H9 (cell line): ENCODE results near the gene RRP15. TPM values are rescaled to one million over a fixed set of nuclear protein-coding genes. Genes with fewer than 3 reads are reported as not detected.

ENCODE experiments used
- DNase-seq: peaks from one replicate; pipeline ENCODE4 v3.0.0-alpha.2; 2017
- H2AFZ ChIP-seq: one replicate; pipeline ENCODE4 v1.6.1; 2013; ENCODE audit warnings: mild to moderate bottlenecking, low read length, control low read depth, moderate library complexity
- H2AK5ac ChIP-seq: 2 replicates; pipeline ENCODE4 v1.6.1; 2013; ENCODE audit warnings: low read length, control low read depth, mixed read lengths; ENCODE audit not compliant: insufficient read length
- H2BK120ac ChIP-seq: one replicate; pipeline ENCODE4 v1.6.1; 2013; ENCODE audit warnings: low read depth, mild to moderate bottlenecking, low read length, control low read depth, inconsistent platforms; ENCODE audit not compliant: poor library complexity, severe bottlenecking
- H2BK12ac ChIP-seq: 2 replicates; pipeline ENCODE4 v1.6.1; 2013; ENCODE audit warnings: low read length, control low read depth, mixed read lengths, low read depth; ENCODE audit not compliant: insufficient read length
- H2BK15ac ChIP-seq: 2 replicates; pipeline ENCODE4 v1.6.1; 2013; ENCODE audit warnings: low read depth, low read length, control low read depth
- H2BK20ac ChIP-seq: one replicate; pipeline ENCODE4 v1.6.1; 2013; ENCODE audit warnings: low read depth, mild to moderate bottlenecking, low read length, control low read depth, inconsistent platforms; ENCODE audit not compliant: poor library complexity, severe bottlenecking
- H2BK5ac ChIP-seq: 2 replicates; pipeline ENCODE4 v1.6.1; 2013; ENCODE audit warnings: low read length, control low read depth, mixed read lengths; ENCODE audit not compliant: insufficient read length
- H3K14ac ChIP-seq: 2 replicates; pipeline ENCODE4 v1.6.1; 2013; ENCODE audit warnings: low read length, control low read depth; ENCODE audit not compliant: insufficient read depth
- H3K18ac ChIP-seq: 2 replicates; pipeline ENCODE4 v1.6.1; 2013; ENCODE audit warnings: low read depth, mild to moderate bottlenecking, mixed read lengths, low read length, control low read depth; ENCODE audit not compliant: insufficient read length
- H3K23ac ChIP-seq: 2 replicates; pipeline ENCODE4 v1.6.1; 2013; ENCODE audit warnings: low read length, control low read depth, mixed read lengths, low read depth; ENCODE audit not compliant: insufficient read length
- H3K23me2 ChIP-seq: 2 replicates; pipeline ENCODE4 v1.6.1; 2013; ENCODE audit warnings: low read depth, mild to moderate bottlenecking, mixed read lengths, low read length, control low read depth; ENCODE audit not compliant: insufficient read length, poor library complexity, severe bottlenecking
- H3K27ac ChIP-seq: 2 replicates; pipeline ENCODE4 v1.5.1; 2013; ENCODE audit warnings: low read length, control low read depth, mixed read lengths, low read depth; ENCODE audit not compliant: insufficient read length
- H3K27me3 ChIP-seq: 2 replicates; pipeline ENCODE4 v1.6.1; 2013; ENCODE audit warnings: low read length, control low read depth, inconsistent platforms; ENCODE audit not compliant: insufficient read depth
- H3K4ac ChIP-seq: 2 replicates; pipeline ENCODE4 v1.6.1; 2013; ENCODE audit warnings: low read depth, mild to moderate bottlenecking, control low read depth, inconsistent platforms, low read length, moderate library complexity
- H3K4me1 ChIP-seq: 2 replicates; pipeline ENCODE4 v1.6.1; 2013; ENCODE audit warnings: low read length, control low read depth, inconsistent platforms; ENCODE audit not compliant: insufficient read depth
- H3K4me2 ChIP-seq: 2 replicates; pipeline ENCODE4 v1.6.1; 2013; ENCODE audit warnings: low read length, control low read depth, mixed read lengths; ENCODE audit not compliant: insufficient read length, insufficient read depth
- H3K56ac ChIP-seq: 2 replicates; pipeline ENCODE4 v1.6.1; 2013; ENCODE audit warnings: low read depth, mild to moderate bottlenecking, mixed read lengths, low read length, control low read depth; ENCODE audit not compliant: insufficient read length
- H3K79me1 ChIP-seq: 2 replicates; pipeline ENCODE4 v1.6.1; 2013; ENCODE audit warnings: low read depth, mild to moderate bottlenecking, moderate library complexity, low read length, control low read depth, inconsistent platforms; ENCODE audit not compliant: insufficient read depth, poor library complexity, severe bottlenecking
- H3K79me2 ChIP-seq: 2 replicates; pipeline ENCODE4 v1.6.1; 2013; ENCODE audit warnings: low read length, control low read depth, inconsistent platforms; ENCODE audit not compliant: insufficient read depth
- H3K9ac ChIP-seq: 2 replicates; pipeline ENCODE4 v1.6.1; 2013; ENCODE audit warnings: low read length, control low read depth, mixed read lengths; ENCODE audit not compliant: insufficient read length; ENCODE audit errors: extremely low read depth
- H3K9me3 ChIP-seq: one replicate; pipeline ENCODE4 v1.6.1; 2013; ENCODE audit warnings: low read depth, low read length, inconsistent platforms; ENCODE audit not compliant: control insufficient read depth
- H3T11ph ChIP-seq: one replicate; pipeline ENCODE4 v1.6.1; 2013; ENCODE audit warnings: mild to moderate bottlenecking, low read length, control low read depth, inconsistent platforms
- H4K20me1 ChIP-seq: one replicate; pipeline ENCODE4 v1.6.1; 2013; ENCODE audit not compliant: control insufficient read depth, insufficient read length, insufficient read depth
- H4K5ac ChIP-seq: 2 replicates; pipeline ENCODE4 v1.6.1; 2013; ENCODE audit warnings: low read depth, mild to moderate bottlenecking, mixed read lengths, low read length, control low read depth; ENCODE audit not compliant: insufficient read length
- H4K8ac ChIP-seq: replicated peaks from 2 replicates; pipeline ENCODE4 v1.6.1; 2013; ENCODE audit warnings: low read length, control low read depth, mixed read lengths, low read depth; ENCODE audit not compliant: insufficient read length
- H4K91ac ChIP-seq: 2 replicates; pipeline ENCODE4 v1.6.1; 2013; ENCODE audit warnings: low read depth, mild to moderate bottlenecking, moderate library complexity, mixed read lengths, low read length, control low read depth; ENCODE audit not compliant: insufficient read length
- H3K27ac Mint-ChIP-seq, 3 experiments: 2 replicates in 2 of 3; 3 replicates in 1 of 3; pipeline ENCODE4 v1.8.0; 2020 to 2021; ENCODE audit warnings: mixed read lengths in 3 of 3, mild to moderate bottlenecking in 1 of 3, moderate library complexity in 1 of 3
- H3K27me3 Mint-ChIP-seq: 2 replicates; pipeline ENCODE4 v1.8.0; 2021; ENCODE audit warnings: low read depth, mild to moderate bottlenecking, moderate library complexity, mixed read lengths
- H3K36me3 Mint-ChIP-seq, 3 experiments: 2 replicates in 2 of 3; 3 replicates in 1 of 3; pipeline ENCODE4 v1.8.0; 2020 to 2021; ENCODE audit warnings: low read depth in 3 of 3, mixed read lengths in 3 of 3; ENCODE audit not compliant: insufficient read depth in 1 of 3
- H3K4me1 Mint-ChIP-seq, 2 experiments: 2 replicates each; pipeline ENCODE4 v1.8.0; 2020; ENCODE audit warnings: mixed read lengths in 2 of 2
- H3K4me3 Mint-ChIP-seq, 2 experiments: 2 replicates in 1 of 2; 3 replicates in 1 of 2; pipeline ENCODE4 v1.8.0; 2020 to 2021; ENCODE audit warnings: mild to moderate bottlenecking in 2 of 2, mixed read lengths in 2 of 2, moderate library complexity in 1 of 2
- H3K9me3 Mint-ChIP-seq, 2 experiments: 2 replicates in 1 of 2; 3 replicates in 1 of 2; pipeline ENCODE4 v1.8.0; 2020; ENCODE audit warnings: mild to moderate bottlenecking in 2 of 2, mixed read lengths in 2 of 2, moderate library complexity in 1 of 2
- WGBS: extraction: QIAGEN DNeasy Blood & Tissue Kit; methylation state at CpG from one replicate; pipeline ENCODE4 v1.1.7; 2013; ENCODE audit warnings: missing lambda C conversion rate, low lambda C conversion rate, mixed read lengths; ENCODE audit not compliant: insufficient read length; ENCODE audit errors: extremely low coverage; 5-methylcytosine and 5-hydroxymethylcytosine counted together
- total RNA-seq: library from RNA; stranded (reverse); gene quantifications from 2 replicates; pipeline ENCODE4 v1.2.1, GENCODE V29; 2021
- TF ChIP-seq, protein P1 (sequence below): fragments of 200-600 bp; sonication (generic); conservative IDR thresholded peaks from 3 replicates; pipeline ENCODE4 v1.8.0; 2021; ENCODE audit warnings: antibody characterized with exemption, mild to moderate bottlenecking

Gene RRP15
- total RNA-seq, 1 experiment from 2014 or later, result 48.7 TPM

DNA sequence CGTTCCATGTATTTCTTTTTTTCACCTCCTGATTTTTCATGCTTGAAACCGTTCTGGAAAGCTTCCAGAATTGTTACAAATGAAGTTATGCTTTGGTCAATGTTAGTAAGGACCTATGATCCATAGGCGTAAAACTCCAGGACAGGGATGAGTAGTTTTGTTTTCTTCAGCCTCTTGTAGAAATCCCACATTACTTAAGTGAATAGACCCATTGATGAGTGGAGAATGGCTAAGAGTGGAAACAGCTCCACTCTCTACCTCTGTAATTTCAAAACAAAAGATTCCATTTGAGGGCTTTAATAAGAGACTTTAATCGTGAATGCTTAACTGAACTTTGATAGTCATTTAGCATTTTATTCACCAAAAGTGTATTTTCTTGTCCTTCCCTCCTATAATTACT, 57.0 kb downstream of the RRP15 start:
- no peaks in the 10 kb centered on the region; the same call in 1 of the 2 replicates for H3K27me3 ChIP-seq
- no peak overlapping the region for H2BK12ac ChIP-seq
- no peaks in the 10 kb centered on the region for H3K9me3 ChIP-seq
- no peak overlapping the region for H2BK15ac ChIP-seq
- TF ChIP-seq, protein P1, sequence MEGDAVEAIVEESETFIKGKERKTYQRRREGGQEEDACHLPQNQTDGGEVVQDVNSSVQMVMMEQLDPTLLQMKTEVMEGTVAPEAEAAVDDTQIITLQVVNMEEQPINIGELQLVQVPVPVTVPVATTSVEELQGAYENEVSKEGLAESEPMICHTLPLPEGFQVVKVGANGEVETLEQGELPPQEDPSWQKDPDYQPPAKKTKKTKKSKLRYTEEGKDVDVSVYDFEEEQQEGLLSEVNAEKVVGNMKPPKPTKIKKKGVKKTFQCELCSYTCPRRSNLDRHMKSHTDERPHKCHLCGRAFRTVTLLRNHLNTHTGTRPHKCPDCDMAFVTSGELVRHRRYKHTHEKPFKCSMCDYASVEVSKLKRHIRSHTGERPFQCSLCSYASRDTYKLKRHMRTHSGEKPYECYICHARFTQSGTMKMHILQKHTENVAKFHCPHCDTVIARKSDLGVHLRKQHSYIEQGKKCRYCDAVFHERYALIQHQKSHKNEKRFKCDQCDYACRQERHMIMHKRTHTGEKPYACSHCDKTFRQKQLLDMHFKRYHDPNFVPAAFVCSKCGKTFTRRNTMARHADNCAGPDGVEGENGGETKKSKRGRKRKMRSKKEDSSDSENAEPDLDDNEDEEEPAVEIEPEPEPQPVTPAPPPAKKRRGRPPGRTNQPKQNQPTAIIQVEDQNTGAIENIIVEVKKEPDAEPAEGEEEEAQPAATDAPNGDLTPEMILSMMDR, result no peak
- no peak overlapping the region for H3K23ac ChIP-seq
- H2BK20ac ChIP-seq, result no peak overlapping the region
- H3K4me2 ChIP-seq, result no peak overlapping the region
- no peak overlapping the region for H3K56ac ChIP-seq
- no peak overlapping the region for H3K4me3 Mint-ChIP-seq
- H3K79me2 ChIP-seq, result no peaks in the 10 kb centered on the region
- no peak overlapping the region for H3K14ac ChIP-seq
- peaks cover 0 to 1% (median 0%) of the 10 kb centered on the region in 3 experiments; a peak in 1 of 7 replicates for H3K36me3 Mint-ChIP-seq
- H3K18ac ChIP-seq, result no peak overlapping the region
- H2BK120ac ChIP-seq, result no peak overlapping the region
- H3K27ac ChIP-seq, result no peak overlapping the region
- no peak overlapping the region for H4K8ac ChIP-seq
- H3K4me1 Mint-ChIP-seq, result peaks cover 23% of the 10 kb centered on the region in 2 experiments
- H2BK5ac ChIP-seq, result no peak overlapping the region
- no peak for DNase-seq
- H3T11ph ChIP-seq, result no peak overlapping the region
- H3K23me2 ChIP-seq, result peaks cover 15% of the 10 kb centered on the region
- WGBS, result no CpG with 5 or more reads among the region's 4 CpGs
- H4K5ac ChIP-seq, result no peak overlapping the region
- no peak overlapping the region for H2AFZ ChIP-seq
- H3K9ac ChIP-seq, result no peak overlapping the region
- no peak overlapping the region for H4K91ac ChIP-seq
- H3K27me3 Mint-ChIP-seq, result peaks cover 2% of the 10 kb centered on the region; the same call in 1 of the 2 replicates
- no peak overlapping the region for H3K4ac ChIP-seq
- H3K9me3 Mint-ChIP-seq, result no peaks in the 10 kb centered on the region
- H3K4me1 ChIP-seq, result no peaks in the 10 kb centered on the region
- no peak overlapping the region for H2AK5ac ChIP-seq
- H3K79me1 ChIP-seq, result no peaks in the 10 kb centered on the region
- H4K20me1 ChIP-seq, result no peaks in the 10 kb centered on the region
- H3K27ac Mint-ChIP-seq, result no peak overlapping the region
